ENCODE data around the gene LINC00632. TPM values are rescaled to one million over a fixed set of nuclear protein-coding genes. Genes with fewer than 3 reads are reported as not detected.
A peak's percentile ranks its signal among the peaks of the same experiment; 100 is the strongest.

The LINC00632 gene
- polyA plus RNA-seq, 1 of the 3 experiments (the other 2 are of a cell fraction) = 0.31 TPM

GRCh38 chrX:140744085-140744484 lies 34.5 kb downstream of the LINC00632 start (continued):
- TF ChIP-seq IRF3 (IDR thresholded peaks at IDR 0.05; ENCODE audit: low read depth, low read length) (no peak), RCOR1 (IDR thresholded peaks at IDR 0.05; ENCODE audit: low read length) (no peak), NRF1 (IDR thresholded peaks at IDR 0.05; ENCODE audit: low read depth, low read length) (no peak)

- ChIA-PET CTCF (interaction anchor here (0.6 to 7.5 kb wide), 2 partner anchors 7 to 711 kb away, joined by 3 to 86 read pairs; no protein-coding TSS in a partner anchor), POLR2A (no interaction called here)
- no peak overlapping the region for H3K9ac ChIP-seq
- H3F3A ChIP-seq (replicated peaks; ENCODE audit: insufficient read depth) = no peaks in the 10 kb centered on the region
- no peak overlapping the region for H3K4me3 ChIP-seq (ENCODE audit: low read depth in 2 of 2, low read length in 1 of 2)
- H3K9me2 ChIP-seq = no peaks in the 10 kb centered on the region
- no peak overlapping the region for H2AFZ ChIP-seq (ENCODE audit: low read depth)
- WGBS (ENCODE audit: low lambda C conversion rate) = 17% methylated on average over 6 of the region's 6 CpGs
- no peaks in the 10 kb centered on the region for H3K9me3 ChIP-seq
- H3K79me2 ChIP-seq (ENCODE audit: insufficient read depth) = no peaks in the 10 kb centered on the region
- H3K4me2 ChIP-seq = no peak overlapping the region
- H3K4me1 ChIP-seq (ENCODE audit: control insufficient read depth in 1 of 2, insufficient read depth in 2 of 2, low read depth in 1 of 2, low read length in 1 of 2) = no peaks in the 10 kb centered on the region; a peak in 1 of 4 replicates
- H3K36me3 ChIP-seq (replicated peaks in 1 of 2; ENCODE audit: control insufficient read depth in 1 of 2, insufficient read depth in 2 of 2, low read length in 1 of 2) = no peaks in the 10 kb centered on the region
- H3K27ac ChIP-seq (ENCODE audit: low read depth in 2 of 2, low read length in 1 of 2) = no peak overlapping the region
- no peaks in the 10 kb centered on the region for H3K27me3 ChIP-seq (ENCODE audit: insufficient read depth)
- TF ChIP-seq GABPA (IDR thresholded peaks at IDR 0.05; ENCODE audit: low read depth) (no peak), ZBTB33 (IDR thresholded peaks at IDR 0.05; ENCODE audit: borderline replicate concordance, low read depth) (no peak), JUND (IDR thresholded peaks at IDR 0.05) (no peak)
- DNase-seq = no peak
- H4K20me1 ChIP-seq (ENCODE audit: insufficient read depth) = no peaks in the 10 kb centered on the region
Observed at GRCh38 chrX:140756941-140757340, 47.4 kb downstream of the LINC00632 start.

- no peaks in the 10 kb centered on the region for H3K79me2 ChIP-seq (ENCODE audit: insufficient read depth)
- no peak overlapping the region for H3K27ac ChIP-seq (ENCODE audit: low read depth in 2 of 2, low read length in 1 of 2)
- no peaks in the 10 kb centered on the region for H3K4me1 ChIP-seq (ENCODE audit: control insufficient read depth in 1 of 2, insufficient read depth in 2 of 2, low read depth in 1 of 2, low read length in 1 of 2)
- CTCF ChIA-PET = interaction anchor here (0.6 to 8.7 kb wide), 18 partner anchors 7 to 518 kb away, joined by 3 to 86 read pairs (median 4); no protein-coding TSS in a partner anchor
- H3K9me2 ChIP-seq = no peaks in the 10 kb centered on the region
- POLR2A ChIA-PET = no interaction called here
- H2AFZ ChIP-seq (ENCODE audit: low read depth) = no peak overlapping the region
- no peaks in the 10 kb centered on the region for H3F3A ChIP-seq (replicated peaks; ENCODE audit: insufficient read depth)
- no peaks in the 10 kb centered on the region for H3K9me3 ChIP-seq
- 2% methylated on average over 7 of the region's 7 CpGs for WGBS (ENCODE audit: low lambda C conversion rate)
- H3K36me3 ChIP-seq (replicated peaks in 1 of 2; ENCODE audit: control insufficient read depth in 1 of 2, insufficient read depth in 2 of 2, low read length in 1 of 2) = no peaks in the 10 kb centered on the region
- H3K27me3 ChIP-seq (ENCODE audit: insufficient read depth) = no peaks in the 10 kb centered on the region; the same call in 1 of the 2 replicates
- H4K20me1 ChIP-seq (ENCODE audit: insufficient read depth) = no peaks in the 10 kb centered on the region
- peak; percentile 50 for DNase-seq
- H3K9ac ChIP-seq = no peak overlapping the region
- TF ChIP-seq TCF12 (IDR thresholded peaks at IDR 0.05) (no peak), CTCF (IDR thresholded peaks at IDR 0.05) (peak; percentile 83), IRF3 (IDR thresholded peaks at IDR 0.05; ENCODE audit: low read depth, low read length) (no peak), GATA2 (CRISPR knock-in tag; IDR thresholded peaks at IDR 0.05) (no peak), RAD21 (IDR thresholded peaks at IDR 0.05; ENCODE audit: low read length) (peak; percentile 55), SMC3 (IDR thresholded peaks at IDR 0.05; ENCODE audit: low read depth, low read length) (peak; percentile 20; the same call in 1 of the 2 replicates), NRF1 (IDR thresholded peaks at IDR 0.05; ENCODE audit: low read depth, low read length) (no peak)
- no peak overlapping the region for H3K4me3 ChIP-seq (ENCODE audit: low read depth in 2 of 2, low read length in 1 of 2)
- no peak overlapping the region for H3K4me2 ChIP-seq
Observed at GRCh38 chrX:140762061-140762460, 52.5 kb downstream of the LINC00632 start.
